HEK293 (cell line): ENCODE results near the gene SLC38A8.

Experiments
- CTCF ChIP-seq: fragments of 450-650 bp; formaldehyde crosslinking; IDR thresholded peaks from 2 replicates; pipeline ENCODE4 v1.5.1; 2016; ENCODE audit warnings: missing biosample characterization, missing genetic modification characterization
- PRDM10 ChIP-seq: fragments of 450-650 bp; formaldehyde crosslinking; IDR thresholded peaks from 2 replicates; pipeline ENCODE4 v1.5.1; 2016; ENCODE audit warnings: missing biosample characterization, missing genetic modification characterization
- SP2 ChIP-seq: fragments of 450-650 bp; formaldehyde crosslinking; IDR thresholded peaks from 2 replicates; pipeline ENCODE4 v1.5.1; 2016; ENCODE audit warnings: missing biosample characterization, missing genetic modification characterization
- ZBTB21 ChIP-seq: fragments of 450-650 bp; formaldehyde crosslinking; IDR thresholded peaks from 2 replicates; pipeline ENCODE4 v1.5.1; 2017; ENCODE audit warnings: missing biosample characterization, missing genetic modification characterization
- ZNF239 ChIP-seq: fragments of 450-650 bp; formaldehyde crosslinking; IDR thresholded peaks from 2 replicates; pipeline ENCODE4 v1.5.1; 2016; ENCODE audit warnings: missing biosample characterization, missing genetic modification characterization
- ZNF416 ChIP-seq: fragments of 450-650 bp; formaldehyde crosslinking; IDR thresholded peaks from 2 replicates; pipeline ENCODE4 v1.5.1; 2016; ENCODE audit warnings: missing biosample characterization, missing genetic modification characterization
- ZNF549 ChIP-seq: fragments of 450-650 bp; IDR thresholded peaks from 2 replicates; pipeline ENCODE4 v1.5.1; 2018; ENCODE audit warnings: missing biosample characterization, missing genetic modification characterization, mild to moderate bottlenecking, inconsistent platforms, moderate library complexity
- ZNF621 ChIP-seq: fragments of 450-650 bp; formaldehyde crosslinking; IDR thresholded peaks from 2 replicates; pipeline ENCODE4 v1.5.1; 2017; ENCODE audit warnings: missing biosample characterization, missing genetic modification characterization
- ZNF677 ChIP-seq: fragments of 450-650 bp; IDR thresholded peaks from 2 replicates; pipeline ENCODE4 v1.5.0; 2018; ENCODE audit warnings: missing biosample characterization, mild to moderate bottlenecking, missing genetic modification characterization, moderate library complexity
- ZNF837 ChIP-seq: fragments of 450-650 bp; formaldehyde crosslinking; IDR thresholded peaks from 2 replicates; pipeline ENCODE4 v1.5.1; 2016; ENCODE audit warnings: missing biosample characterization, missing genetic modification characterization
- TF ChIP-seq, protein P1 (sequence below): fragments of 450-650 bp; formaldehyde crosslinking; IDR thresholded peaks from 2 replicates; pipeline ENCODE4 v1.5.1; 2017; ENCODE audit warnings: missing biosample characterization, missing genetic modification characterization
- TF ChIP-seq, protein P2 (sequence below): fragments of 450-650 bp; formaldehyde crosslinking; IDR thresholded peaks from 2 replicates; pipeline ENCODE4 v1.5.1; 2016; ENCODE audit warnings: missing biosample characterization, missing genetic modification characterization
- TF ChIP-seq, protein P3 (sequence below): fragments of 450-650 bp; formaldehyde crosslinking; IDR thresholded peaks from 2 replicates; pipeline ENCODE4 v1.5.1; 2016; ENCODE audit warnings: missing biosample characterization, missing genetic modification characterization
- TF ChIP-seq, protein P4 (sequence below): fragments of 450-650 bp; formaldehyde crosslinking; IDR thresholded peaks from 2 replicates; pipeline ENCODE4 v1.5.1; 2016; ENCODE audit warnings: missing biosample characterization, missing genetic modification characterization

DNA sequence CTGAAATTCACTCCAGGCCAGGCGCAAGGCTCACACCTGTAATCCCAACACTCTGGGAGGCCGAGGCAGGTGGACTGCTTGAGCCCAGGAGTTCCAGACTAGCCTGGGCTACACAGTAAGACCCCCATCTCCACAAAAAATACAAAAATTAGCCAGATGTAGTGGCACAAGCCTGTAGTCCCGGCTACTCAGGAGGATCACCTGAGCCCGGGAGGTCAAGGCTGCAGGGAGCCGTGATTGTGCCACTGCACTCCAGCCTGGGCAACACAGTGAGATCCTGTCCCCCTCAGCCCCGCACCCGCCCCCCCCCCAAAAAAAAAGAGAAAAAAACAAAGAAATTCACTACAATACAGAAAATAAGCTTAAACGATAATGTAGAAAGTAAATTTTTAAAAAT lies 42.7 kb upstream of the SLC38A8 start:
- no peak for TF ChIP-seq ZNF837 (tag by site-specific recombination)
- TF ChIP-seq, protein P1, sequence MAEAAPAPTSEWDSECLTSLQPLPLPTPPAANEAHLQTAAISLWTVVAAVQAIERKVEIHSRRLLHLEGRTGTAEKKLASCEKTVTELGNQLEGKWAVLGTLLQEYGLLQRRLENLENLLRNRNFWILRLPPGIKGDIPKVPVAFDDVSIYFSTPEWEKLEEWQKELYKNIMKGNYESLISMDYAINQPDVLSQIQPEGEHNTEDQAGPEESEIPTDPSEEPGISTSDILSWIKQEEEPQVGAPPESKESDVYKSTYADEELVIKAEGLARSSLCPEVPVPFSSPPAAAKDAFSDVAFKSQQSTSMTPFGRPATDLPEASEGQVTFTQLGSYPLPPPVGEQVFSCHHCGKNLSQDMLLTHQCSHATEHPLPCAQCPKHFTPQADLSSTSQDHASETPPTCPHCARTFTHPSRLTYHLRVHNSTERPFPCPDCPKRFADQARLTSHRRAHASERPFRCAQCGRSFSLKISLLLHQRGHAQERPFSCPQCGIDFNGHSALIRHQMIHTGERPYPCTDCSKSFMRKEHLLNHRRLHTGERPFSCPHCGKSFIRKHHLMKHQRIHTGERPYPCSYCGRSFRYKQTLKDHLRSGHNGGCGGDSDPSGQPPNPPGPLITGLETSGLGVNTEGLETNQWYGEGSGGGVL (tag by site-specific recombination), result no peak
- TF ChIP-seq, protein P2, sequence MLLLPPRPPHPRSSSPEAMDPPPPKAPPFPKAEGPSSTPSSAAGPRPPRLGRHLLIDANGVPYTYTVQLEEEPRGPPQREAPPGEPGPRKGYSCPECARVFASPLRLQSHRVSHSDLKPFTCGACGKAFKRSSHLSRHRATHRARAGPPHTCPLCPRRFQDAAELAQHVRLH (tag by site-specific recombination), result no peak
- TF ChIP-seq ZBTB21, result no peak
- TF ChIP-seq CTCF (tag by site-specific recombination), result no peak
- TF ChIP-seq ZNF621 (tag by site-specific recombination), result no peak
- no peak for TF ChIP-seq ZNF239 (tag by site-specific recombination)
- TF ChIP-seq, protein P3, sequence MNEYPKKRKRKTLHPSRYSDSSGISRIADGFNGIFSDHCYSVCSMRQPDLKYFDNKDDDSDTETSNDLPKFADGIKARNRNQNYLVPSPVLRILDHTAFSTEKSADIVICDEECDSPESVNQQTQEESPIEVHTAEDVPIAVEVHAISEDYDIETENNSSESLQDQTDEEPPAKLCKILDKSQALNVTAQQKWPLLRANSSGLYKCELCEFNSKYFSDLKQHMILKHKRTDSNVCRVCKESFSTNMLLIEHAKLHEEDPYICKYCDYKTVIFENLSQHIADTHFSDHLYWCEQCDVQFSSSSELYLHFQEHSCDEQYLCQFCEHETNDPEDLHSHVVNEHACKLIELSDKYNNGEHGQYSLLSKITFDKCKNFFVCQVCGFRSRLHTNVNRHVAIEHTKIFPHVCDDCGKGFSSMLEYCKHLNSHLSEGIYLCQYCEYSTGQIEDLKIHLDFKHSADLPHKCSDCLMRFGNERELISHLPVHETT (tag by site-specific recombination), result no peak
- TF ChIP-seq ZNF549, result no peak
- no peak for TF ChIP-seq ZNF677 (tag by site-specific recombination)
- no peak for TF ChIP-seq ZNF416 (tag by site-specific recombination)
- TF ChIP-seq, protein P4, sequence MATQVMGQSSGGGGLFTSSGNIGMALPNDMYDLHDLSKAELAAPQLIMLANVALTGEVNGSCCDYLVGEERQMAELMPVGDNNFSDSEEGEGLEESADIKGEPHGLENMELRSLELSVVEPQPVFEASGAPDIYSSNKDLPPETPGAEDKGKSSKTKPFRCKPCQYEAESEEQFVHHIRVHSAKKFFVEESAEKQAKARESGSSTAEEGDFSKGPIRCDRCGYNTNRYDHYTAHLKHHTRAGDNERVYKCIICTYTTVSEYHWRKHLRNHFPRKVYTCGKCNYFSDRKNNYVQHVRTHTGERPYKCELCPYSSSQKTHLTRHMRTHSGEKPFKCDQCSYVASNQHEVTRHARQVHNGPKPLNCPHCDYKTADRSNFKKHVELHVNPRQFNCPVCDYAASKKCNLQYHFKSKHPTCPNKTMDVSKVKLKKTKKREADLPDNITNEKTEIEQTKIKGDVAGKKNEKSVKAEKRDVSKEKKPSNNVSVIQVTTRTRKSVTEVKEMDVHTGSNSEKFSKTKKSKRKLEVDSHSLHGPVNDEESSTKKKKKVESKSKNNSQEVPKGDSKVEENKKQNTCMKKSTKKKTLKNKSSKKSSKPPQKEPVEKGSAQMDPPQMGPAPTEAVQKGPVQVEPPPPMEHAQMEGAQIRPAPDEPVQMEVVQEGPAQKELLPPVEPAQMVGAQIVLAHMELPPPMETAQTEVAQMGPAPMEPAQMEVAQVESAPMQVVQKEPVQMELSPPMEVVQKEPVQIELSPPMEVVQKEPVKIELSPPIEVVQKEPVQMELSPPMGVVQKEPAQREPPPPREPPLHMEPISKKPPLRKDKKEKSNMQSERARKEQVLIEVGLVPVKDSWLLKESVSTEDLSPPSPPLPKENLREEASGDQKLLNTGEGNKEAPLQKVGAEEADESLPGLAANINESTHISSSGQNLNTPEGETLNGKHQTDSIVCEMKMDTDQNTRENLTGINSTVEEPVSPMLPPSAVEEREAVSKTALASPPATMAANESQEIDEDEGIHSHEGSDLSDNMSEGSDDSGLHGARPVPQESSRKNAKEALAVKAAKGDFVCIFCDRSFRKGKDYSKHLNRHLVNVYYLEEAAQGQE (tag by site-specific recombination), result no peak
- no peak for TF ChIP-seq PRDM10 (tag by site-specific recombination)
- TF ChIP-seq SP2 (tag by site-specific recombination), result no peak
